K562 (cell line): ENCODE data around the gene FPGS. TPM values are rescaled to one million over a fixed set of nuclear protein-coding genes. Genes with fewer than 3 reads are reported as not detected.
A peak's percentile ranks its signal among the peaks of the same experiment; 100 is the strongest.

Experiments used
- ATAC-seq: fragments of 200-7000 bp; cut with Tn5 transposase; 3 replicates; pipeline ENCODE4 v1.9.1; 2020; ENCODE audit warnings: moderate library complexity
- BruUV-seq: library from RNA; stranded (reverse); fragments of 400-500 nt; replicated peaks from 2 replicates; lab custom pipeline; 2021; lab: Mats Ljungman, UMichigan
- CTCF ChIA-PET: fragments of 300-600 bp; formaldehyde crosslinking; extraction: SDS; loops from one replicate; lab custom pipeline; 2021; ENCODE audit warnings: low intra/inter-chr PET ratio; lab: Yijun Ruan, JAX
- POLR2A ChIA-PET: fragments of 300-600, 350-650 bp; sonication (Branson Sonifier 250); formaldehyde crosslinking; extraction: SDS; loops from one replicate; lab custom pipeline; 2021; ENCODE audit warnings: antibody characterized with exemption, inconsistent platforms; lab: Yijun Ruan, JAX
- DNase-seq, 4 experiments: peaks; one replicate each; pipeline versions ENCODE4 v3.0.0 to v3.0.0-alpha.2; 2011 to 2018; ENCODE audit warnings: low spot score in 3 of 4, mixed read lengths in 3 of 4; ENCODE audit errors: extremely low read depth in 1 of 4
- FAIRE-seq: peaks from 2 replicates; lab custom pipeline; 2011; peaks lifted over from hg19 to GRCh38; lab: Jason Lieb, UNC
- H2AFZ ChIP-seq: 2 replicates; pipeline ENCODE4 v1.6.0; 2011; ENCODE audit warnings: low read depth, low read length, control low read depth, inconsistent platforms
- H3K27ac ChIP-seq: fragments of 200-600 bp; 3 replicates; pipeline ENCODE4 v1.8.0; 2011; ENCODE audit warnings: low read depth, mild to moderate bottlenecking, control low read depth, inconsistent platforms, low read length, moderate library complexity, mixed read lengths; ENCODE audit errors: extremely low read depth
- H3K27me3 ChIP-seq, 2 experiments: fragments of 300-600 bp in 1 of 2; 2 replicates in 1 of 2; 3 replicates in 1 of 2; pipeline versions ENCODE4 v1.6.0 to v1.8.0; 2011; ENCODE audit warnings: inconsistent platforms in 2 of 2, low read length in 2 of 2, mild to moderate bottlenecking in 1 of 2, mixed read lengths in 1 of 2, moderate library complexity in 1 of 2; ENCODE audit not compliant: control insufficient read depth in 2 of 2, insufficient read depth in 2 of 2
- H3K36me3 ChIP-seq: fragments of 300-600 bp; 3 replicates; pipeline ENCODE4 v1.8.0; 2011; ENCODE audit warnings: mild to moderate bottlenecking, low read length, inconsistent platforms; ENCODE audit not compliant: control insufficient read depth, insufficient read depth
- H3K4me1 ChIP-seq, 2 experiments: fragments of 200-600 bp in 1 of 2; replicated peaks in 1 of 2; 2 replicates in 1 of 2; 3 replicates in 1 of 2; pipeline versions ENCODE4 v1.5.1 to v1.8.0; 2011; ENCODE audit warnings: inconsistent platforms in 2 of 2, low read length in 2 of 2, mild to moderate bottlenecking in 1 of 2, mixed read lengths in 1 of 2, moderate library complexity in 1 of 2; ENCODE audit not compliant: control insufficient read depth in 2 of 2, insufficient read depth in 2 of 2
- H3K4me2 ChIP-seq: 2 replicates; pipeline ENCODE4 v1.6.1; 2011; ENCODE audit warnings: low read length, control low read depth, inconsistent platforms, mixed read lengths; ENCODE audit not compliant: insufficient read depth
- H3K4me3 ChIP-seq: fragments of 200-600 bp; sonication (generic), shearing (Covaris generic); 2 replicates; pipeline ENCODE4 v1.5.1; 2016; ENCODE audit warnings: control low read depth, inconsistent platforms
- H3K79me2 ChIP-seq: fragments of 200-600 bp; 3 replicates; pipeline ENCODE4 v1.8.0; 2011; ENCODE audit warnings: low read length, inconsistent platforms; ENCODE audit not compliant: control insufficient read depth, insufficient read depth
- H3K9ac ChIP-seq, 2 experiments: 2 replicates each; pipeline versions ENCODE4 v1.6.0 to v1.6.1; 2011; ENCODE audit warnings: low read depth in 2 of 2, low read length in 2 of 2, control low read depth in 1 of 2, inconsistent platforms in 1 of 2, mild to moderate bottlenecking in 1 of 2, mixed read lengths in 1 of 2; ENCODE audit not compliant: insufficient read depth in 1 of 2
- H3K9me1 ChIP-seq: one replicate; pipeline ENCODE4 v1.6.0; 2011; ENCODE audit warnings: inconsistent platforms, mild to moderate bottlenecking, low read length, moderate library complexity; ENCODE audit not compliant: control insufficient read depth, insufficient read depth
- H3K9me3 ChIP-seq: replicated peaks from 2 replicates; pipeline ENCODE4 v1.5.1; 2011; ENCODE audit warnings: low read depth, low read length, inconsistent platforms; ENCODE audit not compliant: control insufficient read depth, insufficient read depth
- H4K20me1 ChIP-seq: replicated peaks from 2 replicates; pipeline ENCODE4 v1.6.1; 2011; ENCODE audit warnings: low read length, inconsistent platforms, mixed read lengths; ENCODE audit not compliant: control insufficient read depth, insufficient read depth
- BMI1 ChIP-seq: fragments of 150-350 bp; IDR thresholded peaks from 2 replicates; pipeline ENCODE4 v1.6.1; 2014; ENCODE audit warnings: low read length
- CCNT2 ChIP-seq: IDR thresholded peaks from 2 replicates; pipeline ENCODE4 v1.6.1; 2011; ENCODE audit warnings: borderline replicate concordance, low read depth, mild to moderate bottlenecking, moderate library complexity, mixed read lengths, low read length; ENCODE audit not compliant: insufficient read length; ENCODE audit errors: extremely low read depth
- GABPB1 ChIP-seq: sonication (generic); formaldehyde crosslinking; IDR thresholded peaks from 2 replicates; pipeline ENCODE4 v1.8.0; 2022; ENCODE audit warnings: mild to moderate bottlenecking, missing genetic modification reagents
- MNT ChIP-seq, 2 experiments: fragments of 450-650 bp; conservative IDR thresholded peaks; 2 replicates each; pipeline ENCODE4 v1.6.1; 2017; ENCODE audit warnings: mild to moderate bottlenecking in 2 of 2, moderate library complexity in 2 of 2
- NFIX ChIP-seq: fragments of 250-450 bp; sonication (Bioruptor Pico); IDR thresholded peaks from 2 replicates; pipeline ENCODE4 v1.4.0; 2020; ENCODE audit warnings: low read depth, mild to moderate bottlenecking, moderate library complexity
- PHF8 ChIP-seq: fragments of 200-600 bp; sonication (generic); IDR thresholded peaks from 2 replicates; pipeline ENCODE4 v1.6.1; 2012; ENCODE audit warnings: mixed run types, mild to moderate bottlenecking, inconsistent platforms, low read length, moderate library complexity, borderline replicate concordance
- RBM22 ChIP-seq: fragments of 200-400 bp; formaldehyde crosslinking; IDR thresholded peaks from 2 replicates; pipeline ENCODE4 v1.6.1; 2018; ENCODE audit warnings: low read length, low read depth; ENCODE audit not compliant: poor library complexity, severe bottlenecking
- SRSF1 ChIP-seq: fragments of 200-400 bp; formaldehyde crosslinking; IDR thresholded peaks from 2 replicates; pipeline ENCODE4 v1.6.1; 2017; ENCODE audit warnings: mild to moderate bottlenecking, low read depth, low read length, moderate library complexity
- THRAP3 ChIP-seq: fragments of 450-650 bp; IDR thresholded peaks from 2 replicates; pipeline ENCODE4 v1.6.1; 2016; ENCODE audit warnings: mild to moderate bottlenecking, inconsistent platforms, borderline replicate concordance
- ZFP1 ChIP-seq: fragments of 450-650 bp; formaldehyde crosslinking; IDR thresholded peaks from 2 replicates; pipeline ENCODE4 v1.4.0; 2020; ENCODE audit warnings: mild to moderate bottlenecking, mixed read lengths
- ZNF583 ChIP-seq: fragments of 250-450 bp; sonication (Bioruptor Pico); IDR thresholded peaks from 2 replicates; pipeline ENCODE4 v1.4.0; 2020
- ZNF609 ChIP-seq: sonication (generic); formaldehyde crosslinking; IDR thresholded peaks from 2 replicates; pipeline ENCODE4 v1.8.1; 2023; ENCODE audit warnings: missing genetic modification reagents, mild to moderate bottlenecking, borderline replicate concordance
- ZNF699 ChIP-seq: fragments of 250-450 bp; sonication (Bioruptor Pico); IDR thresholded peaks from 2 replicates; pipeline ENCODE4 v1.8.0; 2021; ENCODE audit warnings: mild to moderate bottlenecking, moderate library complexity; ENCODE audit not compliant: insufficient replicate concordance
- ZNF830 ChIP-seq: fragments of 250-450 bp; sonication (Bioruptor Pico); IDR thresholded peaks from 2 replicates; pipeline ENCODE4 v1.5.0; 2021; ENCODE audit warnings: mild to moderate bottlenecking
- WGBS: fragments of 100-300 bp; shearing (Covaris generic); methylation state at CpG from one replicate; pipeline ENCODE4 v1.1.6; 2016; ENCODE audit warnings: low coverage, mixed read lengths; ENCODE audit not compliant: insufficient coverage; ENCODE audit errors: missing lambda C conversion rate; 5-methylcytosine and 5-hydroxymethylcytosine counted together
- in situ Hi-C: fragments of 300-500 bp; cut with MboI; formaldehyde crosslinking; loops from 4 replicates; pipeline ENCODE4 v1.15.0; 2018; ENCODE audit warnings: inconsistent platforms, mixed read lengths
- intact Hi-C: fragments of 100-400 bp; cut with micrococcal nuclease; formaldehyde crosslinking; loops from 2 replicates; pipeline ENCODE4 v1.14.2; 2022
- polyA plus RNA-seq, 8 experiments: library from polyadenylated mRNA; depleted of rRNA in 4 of 8; stranded (reverse) in 5 of 8; unstranded in 3 of 8; fragments of >200 nt; fragmentation: Nextera tagmentation in 2 of 8; fragmentation: Illumina TruSeq in 1 of 8; extraction: Ambion mirVana in 2 of 8; extraction: Trizol in 1 of 8; gene quantifications; 2 replicates each; pipeline versions ENCODE4 v1.2.1 to v1.2.3, GENCODE V29; 2011 to 2014; ENCODE audit warnings: inconsistent platforms in 1 of 8, missing spikeins in 1 of 8
- total RNA-seq, 7 experiments: library from RNA; depleted of rRNA in 6 of 7; stranded (reverse); fragments of >200 nt in 6 of 7; fragmentation: Illumina TruSeq in 2 of 7; extraction: Trizol in 2 of 7; gene quantifications; 2 replicates each; pipeline versions ENCODE4 v1.2.1 to v1.2.3, GENCODE V29; 2011 to 2021; ENCODE audit warnings: low replicate concordance in 1 of 7

The FPGS gene
- total and polyA plus RNA-seq, 9 of the 15 experiments (the other 6 are each of a cell fraction or from before 2014, with no cell fraction given): 0.84 to 86.4 (median 59.2) TPM

- no peaks in the 10 kb centered on the region for H3K9me3 ChIP-seq
- H3K9me1 ChIP-seq: no peaks in the 10 kb centered on the region
- H3K27ac ChIP-seq: peak overlapping the region; percentile 93
- peaks cover 44% of the 10 kb centered on the region for H3K79me2 ChIP-seq
- no TSS peak for BruUV-seq
- in situ Hi-C loops (no loop called here), intact Hi-C loops (loop anchor here (1.0 to 2.0 kb wide), 3 partner anchors 21 to 86 kb away; partner anchors contain the start of gene TOR2A)
- DNase-seq: peak; percentile 88 to 94 (median 90)
- WGBS: 1% methylated on average over 42 of the region's 123 CpGs
- POLR2A ChIA-PET: interaction anchor here (0.6 to 1.2 kb wide), 5 partner anchors 13 to 89 kb away, joined by 3 to 4 read pairs (median 4); no protein-coding TSS in a partner anchor
- H4K20me1 ChIP-seq: peaks cover 29% of the 10 kb centered on the region
- FAIRE-seq: no peak
- H2AFZ ChIP-seq: peak overlapping the region; percentile 93
- peak overlapping the region; percentile 77 for H3K4me2 ChIP-seq
- peaks cover 35% of the 10 kb centered on the region for H3K36me3 ChIP-seq
- H3K27me3 ChIP-seq: no peaks in the 10 kb centered on the region
- peak overlapping the region; percentile 99 for H3K4me3 ChIP-seq
- H3K4me1 ChIP-seq: peaks cover 7 to 41% of the 10 kb centered on the region in 2 experiments; a peak in 4 of 5 replicates
- H3K9ac ChIP-seq: peak overlapping the region; percentile 89 to 90; a peak in 3 of 4 replicates
- ATAC-seq: peak; percentile 74
- CTCF ChIA-PET: interaction anchor here (0.6 to 4.8 kb wide), 10 partner anchors 11 to 196 kb away, joined by 3 to 46 read pairs (median 6); partner anchors contain the start of genes FPGS and TOR2A
- TF ChIP-seq PHF8: peak; percentile 59; the same call in 1 of the 2 replicates
- peak; percentile 72 for TF ChIP-seq CCNT2
- TF ChIP-seq BMI1: no peak
- TF ChIP-seq ZNF583: no peak
- TF ChIP-seq RBM22: peak; percentile 66
- TF ChIP-seq THRAP3: no peak
- TF ChIP-seq ZFP1 (CRISPR knock-in tag): no peak
- no peak for TF ChIP-seq ZNF699 (CRISPR knock-in tag)
- no peak for TF ChIP-seq SRSF1
- peak in 1 of 2 experiments; percentile 48; a peak in 1 of 4 replicates for TF ChIP-seq MNT (conservative IDR thresholded peaks at IDR 0.05)
- TF ChIP-seq ZNF609 (CRISPR knock-in tag): no peak
- TF ChIP-seq GABPB1 (CRISPR knock-in tag): peak; percentile 67
- no peak for TF ChIP-seq ZNF830
- no peak for TF ChIP-seq NFIX (CRISPR knock-in tag)
Observed at GRCh38 chr9:127785023-127785932, 17.4 kb upstream of the FPGS start.
